Pancreas (tissue), 10 donors: Measurements from ENCODE around the gene IRAG1. TPM values are rescaled to one million over a fixed set of nuclear protein-coding genes. Genes with fewer than 3 reads are reported as not detected.

Experiments used
- ATAC-seq, 4 donors: fragments of 200-7000 bp; cut with Tn5 transposase; one replicate each; pipeline versions ENCODE4 v1.8.0 to v1.9.1; 2020; ENCODE audit warnings: mild to moderate bottlenecking in 4 of 4, moderate library complexity in 4 of 4
- DNase-seq, 6 donors: peaks; one replicate each; pipeline ENCODE4 v3.0.0-alpha.2; 2020
- FAIRE-seq: peaks from 2 replicates; lab custom pipeline; 2012; peaks lifted over from hg19 to GRCh38; lab: Jason Lieb, UNC
- H3K27ac ChIP-seq, 4 donors: fragments of 200-600 bp; sonication (generic); 1 replicate in 3 of 4; 2 replicates in 1 of 4; pipeline versions ENCODE4 v1.5.0 to v1.8.0; 2020
- H3K27me3 ChIP-seq, 4 donors: fragments of 200-600 bp; one replicate each; pipeline ENCODE4 v1.8.0; 2021
- H3K36me3 ChIP-seq, 3 donors: fragments of 200-600 bp; sonication (generic) in 1 of 3; one replicate each; pipeline versions ENCODE4 v1.5.0 to v1.8.0; 2020 to 2021
- H3K4me1 ChIP-seq, 3 donors: fragments of 200-600 bp; one replicate each; pipeline ENCODE4 v1.8.0; 2021
- H3K4me3 ChIP-seq, 4 donors: fragments of 200-600 bp; sonication (generic) in 2 of 4; one replicate each; pipeline versions ENCODE4 v1.5.0 to v1.8.0; 2020 to 2021
- H3K9me3 ChIP-seq, 4 donors: fragments of 200-600 bp; one replicate each; pipeline ENCODE4 v1.8.0; 2021
- WGBS, 2 donors: extraction: QIAGEN DNeasy Blood & Tissue Kit; methylation state at CpG; one replicate each; pipeline ENCODE4 v1.1.7; 2013; 5-methylcytosine and 5-hydroxymethylcytosine counted together
- intact Hi-C, 3 donors: fragments of 100-400 bp; cut with DNase I; formaldehyde crosslinking; loops; one replicate each; pipeline versions ENCODE4 v1.11.1 to v1.14.2; 2022
- polyA plus RNA-seq, 2 donors: library from polyadenylated mRNA; stranded (reverse); fragments of 200-250 nt; gene quantifications; one replicate each; pipeline ENCODE4 v1.2.3, GENCODE V29; 2013
- total RNA-seq, 6 donors: library from RNA; stranded (reverse); fragmentation: NEBNext Ultra II Directional in 4 of 6; extraction: Animal tissue kit (Norgen Biotek cat#: 25700) in 4 of 6; gene quantifications; one replicate each; pipeline versions ENCODE4 v1.2.1 to v1.2.4, GENCODE V29; 2021 to 2023
- TF ChIP-seq, protein P1 (sequence below), 4 donors: fragments of 200-600 bp; sonication (generic) in 3 of 4; IDR thresholded peaks; one replicate each; pipeline versions ENCODE4 v1.5.0 to v1.8.0; 2021; ENCODE audit warnings: antibody characterized with exemption in 4 of 4
- donor health status: healthy with polysubstance abuse.
- donor health status: DM: no; HTN: no; CAD: no; lungs with moderate emphysema.
- donor health status: DM: no; HTN: no; CAD: no.
- donor health status: control.
- donor health status: control.
- donor health status: Bipolar disorder and iron deficiency.
- donor health status: DM: yes; HTN: yes; CAD: no.
- donor health status: DM: no; HTN: no; CAD: no.
- donor health status: DM: no; HTN: no; CAD: no.
- donor health status: DM: yes; HTN: yes; CAD: no.

IRAG1 gene
- total and polyA plus RNA-seq, 8 donors: 0.59 to 5.7 (median 2.0) TPM

- H3K9me3 ChIP-seq: no peaks in the 10 kb centered on the region
- intact Hi-C loops: no loop called here
- TF ChIP-seq, protein P1, sequence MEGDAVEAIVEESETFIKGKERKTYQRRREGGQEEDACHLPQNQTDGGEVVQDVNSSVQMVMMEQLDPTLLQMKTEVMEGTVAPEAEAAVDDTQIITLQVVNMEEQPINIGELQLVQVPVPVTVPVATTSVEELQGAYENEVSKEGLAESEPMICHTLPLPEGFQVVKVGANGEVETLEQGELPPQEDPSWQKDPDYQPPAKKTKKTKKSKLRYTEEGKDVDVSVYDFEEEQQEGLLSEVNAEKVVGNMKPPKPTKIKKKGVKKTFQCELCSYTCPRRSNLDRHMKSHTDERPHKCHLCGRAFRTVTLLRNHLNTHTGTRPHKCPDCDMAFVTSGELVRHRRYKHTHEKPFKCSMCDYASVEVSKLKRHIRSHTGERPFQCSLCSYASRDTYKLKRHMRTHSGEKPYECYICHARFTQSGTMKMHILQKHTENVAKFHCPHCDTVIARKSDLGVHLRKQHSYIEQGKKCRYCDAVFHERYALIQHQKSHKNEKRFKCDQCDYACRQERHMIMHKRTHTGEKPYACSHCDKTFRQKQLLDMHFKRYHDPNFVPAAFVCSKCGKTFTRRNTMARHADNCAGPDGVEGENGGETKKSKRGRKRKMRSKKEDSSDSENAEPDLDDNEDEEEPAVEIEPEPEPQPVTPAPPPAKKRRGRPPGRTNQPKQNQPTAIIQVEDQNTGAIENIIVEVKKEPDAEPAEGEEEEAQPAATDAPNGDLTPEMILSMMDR (IDR thresholded peaks at IDR 0.05): no peak
- DNase-seq (no peak), ATAC-seq (no peak), FAIRE-seq (no peak)
- WGBS, 2 donors: 63 to 88% methylated on average over 2 of the region's 2 CpGs
- no peaks in the 10 kb centered on the region for H3K4me1 ChIP-seq
- no peaks in the 10 kb centered on the region for H3K36me3 ChIP-seq
- no peaks in the 10 kb centered on the region for H3K27me3 ChIP-seq
- no peak overlapping the region for H3K27ac ChIP-seq
- no peak overlapping the region for H3K4me3 ChIP-seq
Observed at GRCh38 chr11:10719616-10720015, 26.1 kb upstream of the IRAG1 start.

DNA sequence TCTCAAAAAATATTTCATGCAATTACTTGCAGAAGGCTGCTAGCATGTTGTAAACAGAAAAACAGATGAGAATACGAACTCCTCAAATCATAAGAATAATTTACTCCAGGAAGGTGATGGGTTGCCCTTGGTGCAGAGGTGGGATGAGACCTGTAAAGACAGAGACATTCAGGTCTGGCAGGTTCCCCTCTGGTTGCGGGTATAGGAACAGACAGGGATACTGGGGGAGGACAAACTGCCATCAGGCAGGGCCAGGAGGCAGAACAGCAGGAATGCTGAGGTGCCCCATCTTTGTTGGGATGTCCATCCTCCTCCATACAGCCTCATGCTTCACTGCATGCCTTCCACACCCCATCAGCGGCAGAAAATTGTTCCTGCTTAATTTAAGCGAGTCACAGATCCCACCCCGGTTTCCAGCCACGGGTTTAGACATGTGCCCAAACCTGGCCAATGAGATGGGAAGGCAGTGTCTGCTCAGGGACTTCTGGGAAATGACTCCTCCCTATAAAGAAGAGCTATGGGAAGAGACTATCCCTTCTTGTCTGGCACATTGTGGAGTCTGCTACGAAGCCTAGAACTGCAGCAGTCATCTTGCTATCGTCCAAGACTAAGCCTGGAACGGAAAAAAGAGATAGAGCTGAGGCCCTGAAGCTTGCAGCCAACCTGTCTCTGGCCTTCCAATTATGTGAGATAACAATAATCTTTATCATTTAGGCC lies 23.1 kb upstream of the IRAG1 start:
- no peak overlapping the region for H3K4me3 ChIP-seq
- ATAC-seq (no peak), FAIRE-seq (no peak), DNase-seq (no peak)
- TF ChIP-seq, protein P1 (IDR thresholded peaks at IDR 0.05): no peak
- no peaks in the 10 kb centered on the region for H3K36me3 ChIP-seq
- H3K27me3 ChIP-seq: no peaks in the 10 kb centered on the region
- 67 to 76% methylated on average over 9 of the region's 9 CpGs for WGBS, 2 donors
- H3K9me3 ChIP-seq: no peaks in the 10 kb centered on the region
- intact Hi-C loops: no loop called here
- no peaks in the 10 kb centered on the region for H3K4me1 ChIP-seq
- no peak overlapping the region for H3K27ac ChIP-seq

GRCh38 chr11:10716122-10716521 lies 22.6 kb upstream of the IRAG1 start:
- ATAC-seq: no peak
- 37 to 40% methylated on average over 3 of the region's 3 CpGs for WGBS, 2 donors
- no peak for DNase-seq
- TF ChIP-seq, protein P1 (IDR thresholded peaks at IDR 0.05): no peak
- Histone ChIP-seq H3K36me3 (no peaks in the 10 kb centered on the region), H3K27me3 (no peaks in the 10 kb centered on the region), H3K4me3 (no peak overlapping the region), H3K9me3 (no peaks in the 10 kb centered on the region), H3K4me1 (no peaks in the 10 kb centered on the region), H3K27ac (no peak overlapping the region)
- FAIRE-seq: no peak
- intact Hi-C loops: no loop called here

GRCh38 chr11:10715571-10715970 lies 22.0 kb upstream of the IRAG1 start:
- Histone ChIP-seq H3K27me3 (no peaks in the 10 kb centered on the region), H3K4me1 (no peaks in the 10 kb centered on the region), H3K36me3 (no peaks in the 10 kb centered on the region), H3K4me3 (no peak overlapping the region), H3K27ac (no peak overlapping the region), H3K9me3 (no peaks in the 10 kb centered on the region)
- ATAC-seq (no peak), DNase-seq (no peak), FAIRE-seq (no peak)
- TF ChIP-seq, protein P1 (IDR thresholded peaks at IDR 0.05): no peak
- intact Hi-C loops: no loop called here
- 54 to 89% methylated on average over 4 of the region's 4 CpGs for WGBS, 2 donors

- H3K4me3 ChIP-seq: no peak overlapping the region
- intact Hi-C loops: no loop called here
- H3K9me3 ChIP-seq: no peaks in the 10 kb centered on the region
- WGBS, 2 donors: 52 to 59% methylated on average over 5 of the region's 5 CpGs
- H3K4me1 ChIP-seq: no peaks in the 10 kb centered on the region
- H3K36me3 ChIP-seq: no peaks in the 10 kb centered on the region
- no peak overlapping the region for H3K27ac ChIP-seq
- no peak for FAIRE-seq
- no peak for DNase-seq
- no peaks in the 10 kb centered on the region for H3K27me3 ChIP-seq
- ATAC-seq: no peak
- TF ChIP-seq, protein P1 (IDR thresholded peaks at IDR 0.05): no peak
Observed at GRCh38 chr11:10709299-10710086, 15.9 kb upstream of the IRAG1 start.
